WTC11 (cell line): Measurements from ENCODE around the gene MON1A. TPM values are rescaled to one million over a fixed set of nuclear protein-coding genes. Genes with fewer than 3 reads are reported as not detected.

Source experiments
- ATAC-seq: fragments of 200-7000 bp; cut with Tn5 transposase; 2 replicates; pipeline ENCODE4 v1.10.0; 2021; ENCODE audit warnings: mild to moderate bottlenecking, moderate library complexity
- CTCF ChIA-PET: fragments of 300-600 bp; sonication (Branson Sonifier 250); formaldehyde crosslinking; loops from one replicate; lab custom pipeline; 2021; ENCODE audit warnings: antibody characterized with exemption; lab: Charles Lee
- POLR2A ChIA-PET: fragments of 350-600 bp; sonication (Branson Sonifier 250); formaldehyde crosslinking; loops from one replicate; lab custom pipeline; 2021; ENCODE audit warnings: antibody characterized with exemption; lab: Charles Lee
- DNase-seq: peaks from one replicate; pipeline ENCODE4 v3.0.0; 2021; ENCODE audit warnings: low spot score
- H3K27ac Mint-ChIP-seq: 2 replicates; pipeline ENCODE4 v1.8.0; 2021; ENCODE audit warnings: mixed read lengths
- H3K27me3 Mint-ChIP-seq: 2 replicates; pipeline ENCODE4 v1.8.0; 2021; ENCODE audit warnings: low read depth, mild to moderate bottlenecking, moderate library complexity, mixed read lengths
- H3K36me3 Mint-ChIP-seq: 2 replicates; pipeline ENCODE4 v1.8.0; 2021; ENCODE audit warnings: mixed read lengths
- H3K4me1 Mint-ChIP-seq: 2 replicates; pipeline ENCODE4 v1.8.0; 2022; ENCODE audit warnings: mixed read lengths
- H3K4me3 Mint-ChIP-seq: 2 replicates; pipeline ENCODE4 v1.8.0; 2021; ENCODE audit warnings: mild to moderate bottlenecking, moderate library complexity, mixed read lengths
- H3K9me3 Mint-ChIP-seq: 2 replicates; pipeline ENCODE4 v1.8.0; 2021; ENCODE audit warnings: mixed read lengths
- AFF4 ChIP-seq: sonication (generic); formaldehyde crosslinking; IDR thresholded peaks from 2 replicates; pipeline ENCODE4 v1.8.1; 2023; ENCODE audit warnings: mild to moderate bottlenecking, missing genetic modification reagents, borderline replicate concordance
- ATF1 ChIP-seq: sonication (generic); formaldehyde crosslinking; IDR thresholded peaks from 2 replicates; pipeline ENCODE4 v1.8.1; 2023; ENCODE audit warnings: mild to moderate bottlenecking, moderate library complexity, missing genetic modification reagents
- CREM ChIP-seq: sonication (generic); formaldehyde crosslinking; IDR thresholded peaks from 2 replicates; pipeline ENCODE4 v1.8.1; 2022; ENCODE audit warnings: mild to moderate bottlenecking, missing genetic modification reagents, moderate library complexity
- ELF4 ChIP-seq: sonication (generic); formaldehyde crosslinking; IDR thresholded peaks from 2 replicates; pipeline ENCODE4 v1.8.1; 2022; ENCODE audit warnings: low read depth, mild to moderate bottlenecking, moderate library complexity, missing genetic modification reagents
- ERG ChIP-seq: fragments of 250-450 bp; sonication (Bioruptor Pico); IDR thresholded peaks from 2 replicates; pipeline ENCODE4 v1.8.0; 2021; ENCODE audit warnings: mild to moderate bottlenecking
- GRHL2 ChIP-seq: fragments of 250-450 bp; sonication (Bioruptor Pico); IDR thresholded peaks from 2 replicates; pipeline ENCODE4 v1.8.0; 2022; ENCODE audit warnings: mild to moderate bottlenecking, moderate library complexity; ENCODE audit not compliant: insufficient replicate concordance, severe bottlenecking
- SMAD3 ChIP-seq: sonication (generic); formaldehyde crosslinking; IDR thresholded peaks from 2 replicates; pipeline ENCODE4 v1.8.0; 2022; ENCODE audit warnings: missing genetic modification reagents, mild to moderate bottlenecking, borderline replicate concordance
- USF1 ChIP-seq: sonication (generic); formaldehyde crosslinking; IDR thresholded peaks from 2 replicates; pipeline ENCODE4 v1.8.0; 2022; ENCODE audit warnings: mild to moderate bottlenecking, missing genetic modification reagents
- ZMAT4 ChIP-seq: fragments of 250-450 bp; sonication (Bioruptor Pico); IDR thresholded peaks from 2 replicates; pipeline ENCODE4 v1.9.0; 2021; ENCODE audit warnings: mild to moderate bottlenecking
- ZNF121 ChIP-seq: sonication (generic); formaldehyde crosslinking; IDR thresholded peaks from 2 replicates; pipeline ENCODE4 v1.8.0; 2023; ENCODE audit warnings: missing genetic modification reagents
- ZNF219 ChIP-seq: sonication (generic); formaldehyde crosslinking; IDR thresholded peaks from 2 replicates; pipeline ENCODE4 v1.8.0; 2023; ENCODE audit warnings: missing genetic modification reagents, mild to moderate bottlenecking, borderline replicate concordance
- ZNF232 ChIP-seq: sonication (generic); formaldehyde crosslinking; IDR thresholded peaks from 2 replicates; pipeline ENCODE4 v1.8.0; 2022; ENCODE audit warnings: mild to moderate bottlenecking, missing genetic modification reagents
- ZNF281 ChIP-seq: sonication (generic); formaldehyde crosslinking; IDR thresholded peaks from 2 replicates; pipeline ENCODE4 v1.8.0; 2023; ENCODE audit warnings: mild to moderate bottlenecking, missing genetic modification reagents
- ZNF423 ChIP-seq: fragments of 250-450 bp; sonication (Bioruptor Pico); IDR thresholded peaks from 2 replicates; pipeline ENCODE4 v2.1.2; 2022; ENCODE audit warnings: mild to moderate bottlenecking, moderate library complexity
- total RNA-seq: library from RNA; stranded (reverse); gene quantifications from 3 replicates; pipeline ENCODE4 v1.2.3, GENCODE V29; 2021

The MON1A gene
- total RNA-seq, 1 experiment from 2014 or later, result 8.6 TPM

- Mint-ChIP-seq H3K36me3 (peaks cover 28% of the 10 kb centered on the region), H3K9me3 (no peaks in the 10 kb centered on the region), H3K27me3 (no peaks in the 10 kb centered on the region), H3K27ac (no peak overlapping the region), H3K4me3 (no peak overlapping the region), H3K4me1 (0 out of 2 replicates have a peak, but pooled peaks cover 2% of the 10 kb centered on the region)
- DNase-seq (no peak), ATAC-seq (no peak)
- ChIA-PET CTCF (no interaction called here), POLR2A (no interaction called here)
- TF ChIP-seq SMAD3 (CRISPR knock-in tag), result no peak
- TF ChIP-seq AFF4 (CRISPR knock-in tag), result no peak
- no peak for TF ChIP-seq ZMAT4 (CRISPR knock-in tag)
- TF ChIP-seq ZNF121 (CRISPR knock-in tag), result no peak
- TF ChIP-seq ERG (CRISPR knock-in tag), result no peak
- no peak for TF ChIP-seq USF1 (CRISPR knock-in tag)
- TF ChIP-seq ATF1 (CRISPR knock-in tag), result no peak
- no peak for TF ChIP-seq ZNF423
- TF ChIP-seq ZNF232 (CRISPR knock-in tag), result no peak
These were observed 43.0 kb upstream of the MON1A start for GRCh38 chr3:49972656-49973055.

- Mint-ChIP-seq H3K4me1 (peaks cover 5% of the 10 kb centered on the region), H3K27ac (no peak overlapping the region), H3K36me3 (peaks cover 27% of the 10 kb centered on the region), H3K9me3 (no peaks in the 10 kb centered on the region), H3K4me3 (no peak overlapping the region), H3K27me3 (no peaks in the 10 kb centered on the region)
- ChIA-PET CTCF (no interaction called here), POLR2A (no interaction called here)
- no peak for TF ChIP-seq ZNF121 (CRISPR knock-in tag)
- TF ChIP-seq ELF4 (CRISPR knock-in tag), result no peak
- no peak for TF ChIP-seq ZNF219 (CRISPR knock-in tag)
- no peak for TF ChIP-seq ZNF281 (CRISPR knock-in tag)
- no peak for TF ChIP-seq CREM
- no peak for TF ChIP-seq GRHL2 (CRISPR knock-in tag)
- ATAC-seq (no peak), DNase-seq (no peak)
These were observed 38.7 kb upstream of the MON1A start for GRCh38 chr3:49968346-49968745.
